GM21529 (cell line): Measurements from ENCODE around the gene PLAU.
"Not testable (repeated sequence)": the region's sequence is repeated elsewhere in the genome, so short reads cannot be mapped to it uniquely, and the experiment has no call there.

Experiments used
- ATAC-seq: cut with Tn5 transposase; IDR thresholded peaks from one replicate; pipeline ENCODE4 v1.9.1; 2021; ENCODE audit not compliant: unreplicated experiment

PLAU gene

DNA sequence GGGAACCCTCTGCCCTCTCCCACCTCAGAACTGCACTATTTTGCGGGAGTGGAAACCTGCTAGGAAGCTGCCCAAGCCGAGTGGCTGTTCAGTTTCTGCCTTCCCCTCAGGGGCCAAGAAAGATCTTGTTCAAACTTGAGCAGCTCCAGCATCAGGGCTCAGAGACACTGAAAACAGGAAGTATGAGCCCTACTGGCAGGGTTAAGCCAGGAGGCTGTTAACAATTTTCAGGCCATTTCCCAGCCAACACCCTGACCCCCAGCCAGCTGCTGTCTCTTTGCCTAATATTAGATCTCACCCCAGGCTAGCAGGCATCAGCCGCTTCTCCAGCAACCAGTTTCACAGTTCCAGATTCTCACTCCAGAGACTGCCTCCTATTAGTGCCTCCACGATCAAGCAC, 9.2 kb downstream of the PLAU start:
- peak; percentile 55 for ATAC-seq

DNA sequence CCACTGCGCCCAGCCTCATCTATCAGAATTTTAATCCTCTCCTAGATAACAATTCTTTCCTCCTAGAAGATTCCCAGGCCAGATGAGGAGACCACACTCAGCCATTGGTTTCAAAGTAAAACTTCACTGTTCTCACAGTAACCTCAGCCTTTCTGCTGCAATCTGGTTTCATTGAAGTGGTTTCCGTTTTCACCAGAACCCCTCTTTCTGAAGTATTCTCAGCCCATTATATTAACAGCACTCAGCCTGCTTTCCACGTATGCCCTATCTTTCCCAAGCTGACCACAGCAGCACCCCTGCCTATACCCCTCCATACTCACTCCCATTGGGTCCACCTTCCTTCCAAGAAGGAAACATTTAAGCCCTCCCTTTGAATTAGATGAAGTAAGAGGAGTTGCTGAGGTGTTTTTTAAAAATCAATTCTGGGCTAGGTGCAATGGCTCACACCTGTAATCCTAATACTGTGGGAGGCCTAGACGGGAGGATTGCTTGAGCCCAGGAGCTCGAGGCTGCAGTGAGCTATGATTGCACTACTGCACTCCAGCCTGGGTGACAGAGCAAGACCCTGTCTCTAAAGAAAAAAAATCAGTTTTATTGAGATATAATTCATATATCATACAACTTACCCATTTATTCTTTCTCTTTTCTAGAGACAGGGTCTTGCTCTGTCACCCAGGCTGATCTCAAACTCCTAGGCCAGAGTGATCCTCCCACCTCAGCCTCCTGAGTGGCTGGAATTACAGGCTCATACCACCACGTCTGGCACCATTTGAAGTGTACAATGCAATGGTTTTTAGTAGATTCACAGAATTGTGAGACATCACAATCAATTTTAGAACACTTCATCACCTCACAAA, 11.3 kb downstream of the PLAU start:
- no peak for ATAC-seq

DNA sequence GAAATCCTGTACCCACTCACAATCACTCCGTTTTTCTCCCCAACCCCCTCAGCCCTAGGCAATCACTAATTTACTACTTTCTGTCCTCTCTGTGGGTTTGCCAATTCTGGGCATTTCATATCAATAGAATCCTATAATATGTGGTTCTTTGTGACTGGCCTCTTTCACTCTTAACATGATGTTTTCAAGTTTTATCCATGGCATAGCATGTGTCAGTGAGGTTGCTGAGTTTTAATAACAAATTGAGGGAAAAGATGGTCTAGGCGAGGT, 11.9 kb downstream of the PLAU start:
- ATAC-seq = no peak

DNA sequence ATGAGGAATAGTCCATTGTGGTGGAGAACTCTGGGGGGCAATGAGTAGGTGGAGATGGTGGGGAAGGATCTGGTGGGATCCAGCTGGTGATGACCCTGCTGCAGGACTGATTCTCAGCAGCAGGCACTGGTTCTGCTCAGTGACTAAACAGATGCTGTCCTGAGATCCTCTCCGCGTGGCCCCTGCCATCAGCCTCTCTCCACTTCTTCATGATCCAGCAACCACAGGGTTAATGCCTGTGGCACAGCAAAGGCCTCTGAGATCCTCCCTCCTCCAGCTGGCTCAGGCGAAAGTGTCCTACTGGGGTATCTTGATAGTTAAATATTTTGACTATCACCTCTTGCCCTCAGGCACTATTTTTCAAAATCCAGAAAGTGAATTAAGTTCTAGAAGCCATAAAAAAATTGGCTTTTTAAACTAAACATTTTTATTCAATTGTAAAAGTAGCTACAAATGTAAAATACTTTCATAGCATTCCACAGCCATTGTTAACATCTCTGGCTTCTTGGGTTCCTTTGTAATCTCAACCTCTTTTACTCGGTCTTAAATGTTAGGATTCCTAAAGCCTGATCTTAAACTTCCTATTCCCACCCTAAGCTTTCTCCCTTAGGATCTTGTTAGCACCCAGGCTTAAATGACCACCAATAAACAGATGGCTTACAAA, 13.1 kb downstream of the PLAU start:
- ATAC-seq = no peak

DNA sequence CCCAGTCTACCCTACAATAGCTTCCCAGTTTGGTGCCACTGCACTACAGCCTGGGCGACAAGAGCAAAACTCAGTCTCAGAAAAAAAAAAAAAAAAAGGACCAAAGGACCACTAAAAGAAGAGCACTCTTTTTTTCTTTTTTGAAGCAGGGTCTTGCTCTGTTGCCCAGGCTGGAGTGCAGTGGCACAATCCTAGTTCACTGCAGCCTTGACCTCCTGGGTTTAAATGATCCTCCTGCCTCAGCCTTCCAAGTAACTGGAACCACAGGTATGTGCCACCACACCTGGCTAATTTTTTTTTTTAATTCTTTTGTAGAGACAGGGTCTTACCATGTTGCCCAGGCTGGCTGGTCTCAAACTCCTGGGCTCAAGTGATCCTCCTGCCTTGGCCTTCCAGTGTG, 14.0 kb downstream of the PLAU start:
- no peak for ATAC-seq

DNA sequence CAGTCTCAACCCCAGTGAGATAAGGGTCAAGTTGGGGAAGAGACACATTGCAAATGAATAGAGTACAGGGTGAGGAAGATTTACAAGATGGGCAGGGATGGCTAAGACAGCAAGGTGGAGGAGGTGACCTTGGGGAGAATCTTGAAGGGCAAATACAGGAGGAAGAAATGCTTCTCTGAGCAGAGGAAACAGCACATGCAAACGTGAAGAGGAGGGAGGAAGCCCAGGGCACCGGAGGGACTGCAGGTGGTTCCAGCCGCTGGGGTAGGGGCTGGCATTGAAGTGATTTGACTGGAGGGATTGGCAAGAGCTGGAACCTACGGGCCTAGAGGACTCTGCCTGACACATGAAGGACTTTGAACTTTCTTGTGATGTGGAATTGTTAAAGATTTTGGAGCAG, 14.6 kb downstream of the PLAU start:
- ATAC-seq = no peak

DNA sequence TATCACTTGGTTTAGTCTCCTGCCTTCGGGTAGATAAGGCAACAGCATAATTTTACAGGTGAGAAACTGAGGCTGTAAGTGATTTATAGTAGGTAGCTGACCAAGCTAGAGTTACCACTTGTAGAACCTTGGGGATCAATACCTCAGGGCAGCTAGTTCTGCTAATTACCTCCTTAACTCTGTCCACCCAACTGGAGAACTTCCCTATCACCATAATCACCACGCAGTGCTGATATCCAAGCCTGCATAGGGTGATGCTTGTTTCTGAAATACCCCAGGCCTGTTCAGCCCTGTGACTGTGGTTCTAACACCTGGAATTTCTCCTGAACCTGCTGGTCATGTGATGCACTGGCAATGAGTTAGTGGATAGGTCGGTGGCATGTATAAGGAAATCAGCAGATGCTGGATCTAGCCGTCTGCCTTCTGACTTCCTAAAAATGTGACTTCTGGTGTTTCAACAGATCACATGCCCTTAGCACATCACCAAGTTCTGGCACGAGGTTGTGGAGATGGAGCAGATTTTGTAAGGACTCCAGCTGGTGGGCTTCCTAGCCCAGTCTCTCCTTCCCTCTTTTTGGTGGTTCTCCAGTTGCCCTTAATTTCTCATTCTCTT, 15.3 kb downstream of the PLAU start:
- no peak for ATAC-seq

DNA sequence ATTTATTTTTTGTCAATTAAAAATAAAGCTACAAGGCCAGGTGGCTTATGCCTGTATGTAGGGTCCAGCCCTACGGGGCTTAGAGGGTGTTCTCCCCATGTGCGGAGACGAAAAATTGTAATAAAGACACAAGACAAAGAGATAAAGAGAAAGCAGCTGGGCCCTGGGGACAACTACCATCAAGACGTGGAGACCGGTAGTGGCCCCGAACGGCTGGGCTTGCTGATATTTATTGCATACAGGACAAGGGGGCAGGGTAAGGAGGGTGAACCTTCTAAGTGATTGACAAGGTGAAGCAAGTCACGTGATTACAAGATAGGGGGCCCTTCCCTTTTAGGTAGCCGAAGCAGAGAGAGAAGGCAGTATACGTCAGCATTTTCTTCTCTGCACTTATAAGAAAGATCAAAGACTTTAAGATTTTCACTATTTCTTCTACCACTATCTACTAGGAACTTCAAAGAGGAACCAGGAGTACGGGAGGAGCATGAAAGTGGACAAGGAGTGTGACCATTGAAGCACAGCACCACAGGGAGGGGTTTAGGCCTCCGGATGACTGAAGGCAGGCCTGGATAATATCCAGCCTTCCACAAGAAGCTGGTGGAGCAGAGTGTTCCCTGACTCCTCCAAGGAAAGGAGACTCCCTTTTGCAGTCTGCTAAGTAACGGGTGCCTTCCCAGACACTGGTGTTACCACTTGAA, 19.8 kb downstream of the PLAU start:
- not testable (repeated sequence) for ATAC-seq

DNA sequence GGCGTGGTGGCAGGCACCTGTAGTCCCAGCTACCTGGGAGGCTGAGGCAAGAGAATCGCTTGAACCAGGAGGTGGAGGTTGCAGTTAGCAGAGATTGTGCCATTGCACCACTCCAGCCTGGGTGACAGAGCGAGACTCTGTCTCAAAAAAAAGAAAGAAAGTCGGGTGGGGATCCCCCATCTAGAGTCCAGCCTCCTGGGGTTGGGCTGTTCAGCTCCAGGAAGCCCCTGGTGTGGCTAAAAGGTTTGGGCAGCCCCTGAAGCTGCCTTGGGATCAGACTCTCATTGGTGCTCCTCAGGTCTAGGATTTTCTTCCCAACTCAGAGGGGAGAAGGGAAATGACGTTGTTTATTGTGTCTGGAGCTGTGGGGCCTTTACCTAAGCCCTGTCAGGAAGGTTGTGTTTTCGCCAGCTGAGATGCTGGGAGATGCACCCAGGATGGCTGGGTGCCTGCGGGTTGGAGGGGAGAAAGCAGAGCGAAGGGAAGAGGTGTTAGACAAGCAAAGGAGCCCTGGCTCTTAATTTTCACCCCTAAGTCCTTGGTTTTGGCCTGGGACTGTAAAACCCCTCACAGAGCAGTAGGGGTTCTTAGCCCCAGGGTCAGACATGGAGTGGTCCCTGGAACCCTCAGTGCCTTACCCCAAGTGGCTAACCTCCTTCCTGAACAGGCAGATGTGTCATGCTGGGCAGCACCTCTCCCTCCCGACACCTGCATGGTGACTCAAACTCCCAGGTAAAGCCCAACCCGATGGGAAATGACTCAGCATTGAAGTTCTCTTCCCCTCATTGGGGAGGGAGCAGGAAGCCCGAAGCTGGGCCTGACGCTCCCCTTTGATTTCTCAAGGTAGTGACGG, 21.1 kb downstream of the PLAU start:
- ATAC-seq = peak; percentile 73

DNA sequence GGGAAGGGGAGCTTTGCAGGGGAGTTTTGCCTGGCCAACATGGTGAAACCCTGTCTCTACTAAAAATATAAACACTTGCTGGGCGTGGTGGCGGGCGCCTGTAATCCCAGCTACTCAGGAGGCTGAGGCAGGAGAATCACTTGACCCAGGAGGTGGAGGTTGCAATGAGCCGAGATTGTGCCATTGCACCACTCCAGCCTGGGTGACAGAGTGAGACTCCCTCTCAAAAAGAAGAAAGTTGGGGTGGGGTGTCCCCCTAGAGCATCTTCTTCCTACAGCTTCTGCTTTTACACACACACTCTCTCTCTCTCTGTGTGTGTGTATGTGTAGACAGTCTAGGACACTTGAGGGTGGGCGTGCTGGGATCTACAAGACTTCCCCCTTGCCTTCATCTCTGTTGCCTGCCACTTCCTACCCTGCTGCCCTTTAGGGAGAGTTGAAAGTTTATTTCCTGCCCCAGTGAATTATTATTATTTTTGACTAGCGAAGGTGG, 21.7 kb downstream of the PLAU start:
- peak; percentile 29 for ATAC-seq

DNA sequence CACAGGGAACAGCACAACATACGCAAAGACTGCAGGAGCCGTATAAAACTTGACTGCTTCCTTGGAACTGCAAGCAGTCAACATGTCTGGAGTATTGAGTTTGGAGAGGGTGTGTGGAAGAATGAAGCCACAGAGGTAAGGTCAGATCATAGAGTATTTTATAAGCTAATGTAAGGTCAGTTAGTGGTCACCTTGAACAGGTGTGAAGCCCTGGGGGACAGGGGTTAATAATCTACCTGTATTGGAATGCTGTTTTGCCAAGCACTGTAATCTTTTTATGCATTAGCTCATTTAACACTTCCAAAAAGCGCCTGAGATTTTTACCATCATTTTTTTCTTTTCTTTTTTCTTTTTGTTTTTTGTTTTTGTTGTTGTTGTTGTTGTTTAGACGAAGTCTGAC, 23.1 kb downstream of the PLAU start:
- ATAC-seq = no peak

DNA sequence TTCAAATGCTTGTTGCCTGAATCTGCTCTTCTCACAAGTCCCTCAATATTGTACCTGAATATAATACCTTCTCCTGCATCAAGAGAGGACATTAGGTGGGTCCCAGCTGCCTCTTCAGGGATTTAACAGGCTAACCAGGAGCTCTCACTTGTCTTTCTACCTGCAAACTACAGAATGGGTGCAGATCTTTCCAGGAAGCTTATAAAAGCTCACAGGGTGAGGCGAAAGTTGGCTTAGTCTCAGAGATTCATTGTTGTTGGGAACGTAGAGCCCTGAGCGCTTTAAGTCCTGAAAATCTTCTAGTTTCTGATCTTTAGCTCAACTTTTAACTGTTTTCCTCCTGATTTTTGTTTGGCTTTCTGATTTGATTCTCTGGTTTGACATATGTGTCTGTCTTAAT, 25.0 kb downstream of the PLAU start:
- ATAC-seq = no peak

DNA sequence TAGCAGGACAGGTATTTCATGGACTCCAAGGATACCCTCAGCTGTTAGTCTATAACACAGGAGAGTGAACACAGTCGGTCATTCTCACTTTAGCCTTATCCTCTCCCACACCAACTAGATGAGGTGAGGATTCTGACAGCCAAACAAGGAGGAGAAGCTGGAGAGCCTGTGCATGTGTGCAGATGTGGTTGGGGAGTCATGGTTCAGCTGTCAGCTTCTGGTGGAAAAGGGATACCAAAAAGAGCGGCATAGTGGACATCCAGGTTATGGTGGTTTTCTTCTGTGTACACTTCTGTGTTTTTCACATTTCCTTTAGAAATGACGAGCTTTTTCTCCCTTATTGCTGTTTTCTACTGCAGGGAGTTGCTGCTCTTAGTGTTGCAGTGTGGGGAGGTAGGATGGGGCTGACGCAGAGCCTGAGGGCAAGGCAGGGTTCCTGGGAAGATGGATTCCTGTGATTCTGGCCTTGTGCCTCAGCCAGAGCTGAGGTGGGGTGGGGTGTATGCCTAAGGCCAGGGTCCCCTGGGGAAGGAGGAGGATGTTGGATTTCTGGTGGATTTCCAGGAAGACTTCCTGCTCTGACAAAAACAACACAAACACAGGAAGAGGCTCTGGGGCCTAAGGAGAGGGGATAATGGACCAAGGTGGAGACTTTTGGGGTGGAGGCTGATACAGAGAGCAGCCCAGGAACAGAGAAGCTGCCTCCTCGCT, 26.6 kb downstream of the PLAU start:
- no peak for ATAC-seq

DNA sequence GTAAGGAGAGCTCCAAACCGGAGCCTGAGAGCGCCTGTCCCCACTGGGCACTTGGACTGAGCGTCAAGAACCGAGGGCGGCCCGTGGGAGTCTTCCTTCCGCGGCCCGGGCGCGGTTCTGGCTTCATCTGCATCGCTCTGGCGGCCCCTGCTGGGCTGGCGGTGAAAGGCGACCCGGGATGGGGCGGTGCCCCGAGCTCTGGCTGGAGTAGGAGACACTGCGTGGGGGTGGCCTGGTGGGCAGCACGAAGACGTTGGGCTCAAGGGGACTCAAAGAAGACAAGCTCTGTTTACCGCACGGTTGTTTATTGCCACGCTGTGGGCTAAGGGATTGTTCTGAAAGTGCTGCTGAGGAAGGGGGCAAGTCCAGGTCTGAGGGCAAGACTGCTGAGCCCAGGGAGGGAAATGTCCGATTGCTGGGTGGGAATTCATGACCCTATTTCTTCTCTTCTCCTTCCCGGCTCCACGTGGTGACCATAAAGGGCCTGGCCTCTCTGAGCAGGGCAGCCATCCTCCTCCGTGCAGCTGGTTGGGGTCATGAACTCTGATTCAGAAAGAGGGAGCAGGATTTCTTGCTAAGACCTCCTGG, 29.8 kb downstream of the PLAU start:
- ATAC-seq = peak; percentile 85

DNA sequence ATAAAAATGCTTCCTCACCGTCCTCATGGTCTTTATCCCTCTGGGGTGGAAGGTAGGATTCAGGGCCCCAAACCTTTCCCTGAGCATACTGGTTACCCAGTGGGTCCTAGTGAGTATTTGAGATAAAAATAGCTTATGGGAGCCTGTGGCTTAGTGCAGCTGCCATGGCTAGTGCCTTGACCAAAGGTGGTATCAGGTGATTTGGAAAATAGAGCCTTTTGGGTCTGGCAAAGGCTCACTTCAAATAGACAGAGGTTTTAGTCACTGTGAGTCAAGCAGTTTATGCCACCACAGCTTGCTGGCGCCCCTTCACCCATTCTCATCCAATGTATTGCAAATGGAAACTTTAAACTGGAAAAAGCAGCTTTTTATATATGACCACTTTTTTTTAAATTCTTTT, 30.4 kb downstream of the PLAU start:
- ATAC-seq = no peak

DNA sequence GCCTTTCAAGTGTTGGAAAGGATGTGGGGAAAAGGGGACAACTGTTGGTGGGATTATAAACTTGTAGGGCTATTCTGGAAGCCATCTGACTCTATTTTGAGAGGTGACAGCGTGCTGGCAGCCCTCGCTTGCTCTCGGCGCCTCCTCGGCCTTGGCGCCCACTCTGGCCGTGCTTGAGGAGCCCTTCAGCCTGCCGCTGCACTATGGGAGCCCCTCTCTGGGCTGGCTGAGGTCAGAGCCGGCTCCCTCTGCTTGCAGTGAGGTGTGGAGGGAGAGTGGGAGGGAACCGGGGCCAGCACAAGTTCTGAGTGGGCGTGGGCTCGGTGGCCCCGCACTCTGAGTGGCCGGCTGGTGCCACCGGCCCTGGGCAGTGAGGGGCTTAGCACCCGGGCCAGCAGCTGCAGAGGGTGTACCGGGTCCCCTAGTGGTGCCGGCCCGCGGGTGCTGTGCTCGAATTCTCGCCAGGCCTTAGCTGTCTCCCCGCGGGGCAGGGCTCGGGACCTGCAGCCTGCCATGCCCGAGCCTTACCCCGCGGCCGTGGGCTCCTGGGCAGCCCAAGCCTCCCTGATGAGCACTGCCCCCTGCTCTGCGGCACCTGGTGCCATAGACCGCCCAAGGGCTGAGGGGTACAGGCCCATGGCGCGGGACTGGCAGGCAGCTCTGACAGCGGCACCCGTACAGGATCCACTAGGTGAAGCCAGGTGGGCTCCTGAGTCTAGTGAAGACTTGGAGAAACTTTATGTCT, 33.6 kb downstream of the PLAU start:
- no peak for ATAC-seq

DNA sequence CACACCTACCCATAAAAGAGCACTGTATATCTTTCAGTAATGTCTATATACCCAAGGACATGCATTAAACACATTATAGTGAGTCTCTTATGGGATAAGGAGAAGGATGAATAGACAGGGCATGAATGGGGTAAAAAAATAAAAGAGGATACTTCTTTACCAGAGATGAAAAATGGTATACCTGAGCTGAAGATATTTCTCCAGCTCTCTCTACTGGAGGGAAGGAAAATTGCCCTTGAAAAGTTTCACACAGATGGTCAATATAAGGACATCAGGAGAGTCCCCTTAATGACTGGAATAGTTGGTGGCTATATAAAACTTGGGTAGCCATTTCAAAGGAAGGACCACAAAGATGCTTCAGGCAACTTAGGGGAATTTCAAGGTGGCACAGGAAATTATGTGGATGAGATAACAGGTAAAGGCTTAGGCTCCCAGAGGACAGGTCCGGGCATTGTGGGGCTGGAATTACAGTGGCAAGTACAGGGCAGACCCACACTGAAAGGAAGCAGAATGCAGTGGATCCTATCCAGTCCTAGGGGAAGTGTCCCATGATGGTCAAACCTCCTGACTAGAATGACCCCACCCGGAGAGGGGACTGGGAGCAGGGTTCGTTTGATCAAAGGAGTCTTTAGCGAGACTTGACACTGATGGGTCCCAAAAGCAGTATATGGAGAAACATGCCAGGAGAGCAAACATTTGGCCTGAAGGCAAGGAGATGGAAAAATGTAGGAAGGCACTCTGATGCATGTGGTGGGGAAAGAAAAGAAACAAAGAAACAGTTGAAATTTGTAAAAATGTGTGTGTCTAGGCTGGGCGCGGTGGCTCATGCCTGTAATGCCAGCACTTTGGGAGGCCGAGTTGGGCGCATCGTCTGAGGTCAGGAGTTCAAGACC, 35.6 kb downstream of the PLAU start:
- no peak for ATAC-seq
